Activated T-cell treated with anti-CD3 and anti-CD28 coated beads, Interleukin-2, amount 50 U/mL, for 24 hours (primary cell): Measurements from ENCODE around the gene MALRD1.

Experiments used
- DNase-seq: peaks from one replicate; pipeline ENCODE4 v3.0.0-alpha.2; 2020
- H3K27ac Mint-ChIP-seq: 2 replicates; pipeline ENCODE4 v1.8.0; 2020; ENCODE audit warnings: mild to moderate bottlenecking, mixed read lengths
- H3K27me3 Mint-ChIP-seq: 2 replicates; pipeline ENCODE4 v1.8.0; 2020; ENCODE audit warnings: mixed read lengths
- H3K36me3 Mint-ChIP-seq: 2 replicates; pipeline ENCODE4 v1.8.0; 2020; ENCODE audit warnings: low read depth, mixed read lengths
- H3K4me1 Mint-ChIP-seq: 2 replicates; pipeline ENCODE4 v1.8.0; 2020; ENCODE audit warnings: low read depth, mixed read lengths
- H3K4me3 Mint-ChIP-seq: 2 replicates; pipeline ENCODE4 v1.8.0; 2020; ENCODE audit warnings: mild to moderate bottlenecking, moderate library complexity, mixed read lengths
- H3K9me3 Mint-ChIP-seq: 2 replicates; pipeline ENCODE4 v1.8.0; 2020; ENCODE audit warnings: mixed read lengths

Gene MALRD1

DNA sequence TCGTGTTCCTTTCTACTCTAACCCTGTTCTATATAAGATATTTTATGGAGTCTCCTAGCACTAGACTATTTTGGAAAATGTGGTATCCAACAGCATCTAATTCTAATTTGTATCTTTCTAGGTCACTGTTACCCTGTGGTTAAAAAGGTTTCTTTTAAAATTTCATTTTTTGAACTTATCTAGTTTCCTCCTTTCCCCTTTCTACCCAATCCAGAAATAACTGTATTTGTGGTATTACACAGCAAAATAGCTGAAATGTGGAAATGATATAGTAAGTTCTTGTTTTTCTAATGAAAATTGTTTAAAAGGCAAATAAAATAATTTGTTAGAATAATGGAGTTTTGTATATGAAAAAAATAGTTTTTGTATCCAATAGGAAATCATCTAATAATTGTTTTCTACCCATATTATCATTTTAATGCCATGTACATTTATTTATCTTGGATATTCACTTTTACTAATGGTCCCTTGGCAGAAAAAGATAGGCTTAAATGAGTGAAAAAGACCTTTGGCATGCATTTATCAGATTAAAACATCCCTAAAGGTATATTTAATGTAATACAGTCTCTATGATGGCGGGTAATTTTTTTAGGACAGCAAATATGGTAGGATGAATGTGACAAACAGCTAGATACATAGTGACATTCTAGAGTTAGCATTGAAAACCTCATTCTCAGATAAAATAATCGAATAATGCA is 592.1 kb downstream of the MALRD1 start:
- H3K36me3 Mint-ChIP-seq: no peaks in the 10 kb centered on the region
- H3K4me3 Mint-ChIP-seq: no peak overlapping the region
- H3K27me3 Mint-ChIP-seq: no peaks in the 10 kb centered on the region
- peaks cover 8% of the 10 kb centered on the region for H3K4me1 Mint-ChIP-seq
- H3K27ac Mint-ChIP-seq: no peak overlapping the region
- H3K9me3 Mint-ChIP-seq: peaks cover 1% of the 10 kb centered on the region
- DNase-seq: no peak

DNA sequence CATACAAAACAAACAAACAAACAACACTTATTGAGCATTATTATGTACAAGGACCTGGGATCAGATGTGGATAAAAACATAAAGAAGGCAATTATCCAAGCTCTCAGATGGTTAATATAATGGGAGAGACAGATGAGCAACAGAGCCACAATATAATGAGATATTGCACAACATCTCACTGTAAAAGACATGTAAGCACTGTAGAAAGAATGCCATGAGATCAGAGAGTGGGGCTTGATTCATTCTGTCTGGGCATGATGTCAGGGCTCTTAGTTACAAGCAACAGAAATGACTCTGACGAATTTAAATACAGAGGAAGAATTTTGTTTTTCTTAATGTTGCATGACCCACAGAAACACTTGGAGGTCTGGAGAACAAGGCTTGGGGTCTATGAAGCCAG is 602.9 kb downstream of the MALRD1 start:
- Mint-ChIP-seq H3K27me3 (no peaks in the 10 kb centered on the region), H3K9me3 (peaks cover 7% of the 10 kb centered on the region), H3K4me1 (no peaks in the 10 kb centered on the region), H3K36me3 (no peaks in the 10 kb centered on the region), H3K4me3 (no peak overlapping the region), H3K27ac (no peak overlapping the region)
- DNase-seq: no peak

DNA sequence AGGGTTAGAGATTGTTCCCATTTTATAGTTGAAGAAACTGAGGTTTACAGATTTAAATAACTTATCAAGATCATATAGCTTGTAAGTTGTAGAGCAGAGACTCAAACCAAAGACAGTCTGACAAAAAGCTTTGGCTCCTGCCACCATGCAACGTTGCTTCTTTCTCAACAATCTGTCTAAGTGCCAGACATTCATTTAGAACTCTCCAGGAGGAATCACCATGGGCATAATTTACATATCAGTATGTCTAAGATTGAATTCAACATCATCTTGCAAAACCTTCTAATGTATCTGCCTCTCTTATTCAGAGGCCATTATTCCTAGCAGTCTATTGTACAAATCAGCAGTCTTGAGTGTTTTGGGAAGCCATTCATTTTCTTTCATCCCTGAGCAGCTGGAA is 604.1 kb downstream of the MALRD1 start:
- Mint-ChIP-seq H3K27ac (no peak overlapping the region), H3K27me3 (no peaks in the 10 kb centered on the region), H3K9me3 (peaks cover 5% of the 10 kb centered on the region), H3K36me3 (no peaks in the 10 kb centered on the region), H3K4me3 (no peak overlapping the region), H3K4me1 (no peaks in the 10 kb centered on the region)
- no peak for DNase-seq

DNA sequence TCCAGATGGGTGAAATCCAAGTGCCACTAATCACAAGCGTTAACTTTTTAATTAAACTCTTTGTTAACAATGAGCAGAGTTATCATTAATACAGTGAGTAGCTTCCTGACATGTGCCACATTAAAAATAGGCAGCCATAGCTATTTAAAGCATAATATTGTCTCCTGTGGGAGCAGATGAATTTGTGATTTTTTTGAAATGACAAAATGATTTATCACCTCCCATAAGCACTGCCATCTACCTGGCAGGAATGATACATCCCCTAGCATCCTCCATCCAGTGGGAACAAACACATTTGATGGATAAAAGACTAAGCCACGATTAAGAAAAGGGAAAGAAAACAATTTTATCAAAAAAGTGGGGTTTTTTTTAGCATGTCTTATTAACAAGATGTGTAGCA is 605.3 kb downstream of the MALRD1 start:
- Mint-ChIP-seq H3K36me3 (no peaks in the 10 kb centered on the region), H3K4me3 (no peak overlapping the region), H3K9me3 (peaks cover 2% of the 10 kb centered on the region), H3K27me3 (no peaks in the 10 kb centered on the region), H3K4me1 (no peaks in the 10 kb centered on the region), H3K27ac (no peak overlapping the region)
- DNase-seq: no peak

DNA sequence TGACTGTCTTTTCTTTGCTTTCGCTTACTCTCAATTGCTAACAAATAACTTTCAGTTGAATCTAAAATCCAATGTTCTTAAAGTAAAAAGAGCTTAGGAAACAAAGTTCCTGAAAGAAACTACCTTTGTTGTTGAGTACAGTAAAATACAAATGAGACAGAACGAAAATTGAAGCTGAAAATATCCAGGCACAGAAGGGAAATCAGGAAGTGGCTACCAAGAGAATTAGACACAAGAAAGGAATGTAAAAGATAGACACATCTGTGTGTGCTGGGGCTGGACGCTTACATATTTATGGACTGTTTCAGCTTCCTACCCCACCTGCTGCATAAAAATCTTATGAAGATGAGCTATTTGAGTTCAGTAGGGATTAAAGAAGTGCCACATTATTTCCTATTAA is 606.0 kb downstream of the MALRD1 start:
- DNase-seq: no peak
- no peaks in the 10 kb centered on the region for H3K27me3 Mint-ChIP-seq

DNA sequence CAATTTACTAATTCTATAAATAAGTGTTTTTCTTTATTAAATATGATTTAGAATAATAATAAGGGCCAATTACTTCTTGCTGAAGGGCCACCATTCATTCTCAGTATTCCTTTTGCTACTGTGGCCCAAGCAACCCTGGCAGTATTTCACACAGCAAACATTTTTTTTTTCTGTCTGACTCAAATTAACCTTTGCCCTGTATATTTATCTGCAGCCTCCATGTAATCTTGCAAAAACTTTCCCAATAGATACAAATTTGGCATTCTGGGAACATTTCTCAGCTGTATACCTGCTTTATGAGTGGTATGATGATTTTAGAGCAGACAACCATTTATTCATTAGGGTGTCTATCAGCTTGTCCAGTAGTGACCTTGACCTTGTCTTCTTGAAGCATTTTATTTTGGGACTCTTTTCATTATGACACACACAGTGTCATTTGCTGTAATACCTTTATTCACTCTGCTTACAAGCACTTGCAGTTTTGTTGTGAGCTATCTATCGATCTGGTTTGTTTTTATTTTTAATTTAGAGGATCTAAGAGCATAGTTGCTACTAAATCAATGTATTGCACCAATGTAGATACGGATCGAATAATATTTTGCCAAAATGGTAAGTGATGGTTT is 607.9 kb downstream of the MALRD1 start:
- H3K27ac Mint-ChIP-seq: no peak overlapping the region
- H3K4me3 Mint-ChIP-seq: no peak overlapping the region
- H3K9me3 Mint-ChIP-seq: no peaks in the 10 kb centered on the region
- H3K27me3 Mint-ChIP-seq: no peaks in the 10 kb centered on the region
- no peaks in the 10 kb centered on the region for H3K36me3 Mint-ChIP-seq
- H3K4me1 Mint-ChIP-seq: no peaks in the 10 kb centered on the region
- DNase-seq: no peak

More for the DNA sequence above, 606.0 kb downstream of the MALRD1 start:
- no peak overlapping the region for H3K27ac Mint-ChIP-seq
- no peaks in the 10 kb centered on the region for H3K36me3 Mint-ChIP-seq
- no peak overlapping the region for H3K4me3 Mint-ChIP-seq
- no peaks in the 10 kb centered on the region for H3K9me3 Mint-ChIP-seq
- no peaks in the 10 kb centered on the region for H3K4me1 Mint-ChIP-seq

DNA sequence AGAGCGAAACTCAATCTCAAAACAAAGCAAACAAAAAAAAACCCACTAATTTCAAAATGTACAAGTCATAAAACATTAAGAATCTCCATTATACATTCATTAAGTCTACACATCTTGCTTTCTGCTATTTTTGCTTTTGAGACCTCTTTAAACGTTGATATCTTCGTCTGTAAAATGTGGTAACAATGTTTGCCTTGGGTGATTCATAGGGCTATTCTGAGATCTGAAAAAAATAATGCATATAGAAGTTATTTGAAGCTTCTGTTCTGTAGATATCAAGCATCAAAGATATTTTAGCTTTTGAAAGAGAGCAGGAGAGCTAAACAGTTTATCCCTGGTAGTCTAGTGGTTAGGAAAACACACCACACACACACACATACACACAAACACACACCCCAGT is 609.5 kb downstream of the MALRD1 start:
- no peak for DNase-seq
- H3K4me1 Mint-ChIP-seq: no peaks in the 10 kb centered on the region
- no peak overlapping the region for H3K27ac Mint-ChIP-seq
- no peak overlapping the region for H3K4me3 Mint-ChIP-seq
- no peaks in the 10 kb centered on the region for H3K9me3 Mint-ChIP-seq
- no peaks in the 10 kb centered on the region for H3K36me3 Mint-ChIP-seq
- no peaks in the 10 kb centered on the region for H3K27me3 Mint-ChIP-seq

DNA sequence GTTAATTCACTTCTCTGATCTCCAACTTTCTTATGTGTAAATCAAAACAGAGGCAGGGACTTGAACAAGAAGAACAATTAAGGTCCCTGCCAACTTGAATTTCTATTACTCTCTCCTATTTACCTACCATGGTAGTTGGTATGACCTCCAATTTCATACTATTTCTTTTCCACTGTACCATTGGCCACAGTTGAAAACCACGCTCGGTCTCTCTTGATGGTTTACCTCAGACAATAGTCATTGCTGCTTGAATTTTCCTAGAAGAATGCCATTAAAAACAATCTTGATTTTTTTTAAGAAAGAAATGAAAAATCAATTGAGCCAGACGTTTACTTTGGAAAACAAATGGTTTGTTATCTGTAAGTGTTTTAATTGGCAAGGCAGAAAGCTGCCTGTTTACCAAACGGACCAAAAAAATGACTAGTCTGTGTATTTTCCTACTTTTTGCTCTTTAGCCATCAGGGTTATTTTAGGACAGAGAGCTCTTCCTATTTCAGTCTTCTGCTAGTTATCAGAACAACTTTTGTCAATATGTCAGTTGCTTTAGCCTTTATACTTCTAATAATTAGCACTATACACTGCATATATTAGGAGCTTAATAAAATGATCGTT is 610.1 kb downstream of the MALRD1 start:
- no peak for DNase-seq

DNA sequence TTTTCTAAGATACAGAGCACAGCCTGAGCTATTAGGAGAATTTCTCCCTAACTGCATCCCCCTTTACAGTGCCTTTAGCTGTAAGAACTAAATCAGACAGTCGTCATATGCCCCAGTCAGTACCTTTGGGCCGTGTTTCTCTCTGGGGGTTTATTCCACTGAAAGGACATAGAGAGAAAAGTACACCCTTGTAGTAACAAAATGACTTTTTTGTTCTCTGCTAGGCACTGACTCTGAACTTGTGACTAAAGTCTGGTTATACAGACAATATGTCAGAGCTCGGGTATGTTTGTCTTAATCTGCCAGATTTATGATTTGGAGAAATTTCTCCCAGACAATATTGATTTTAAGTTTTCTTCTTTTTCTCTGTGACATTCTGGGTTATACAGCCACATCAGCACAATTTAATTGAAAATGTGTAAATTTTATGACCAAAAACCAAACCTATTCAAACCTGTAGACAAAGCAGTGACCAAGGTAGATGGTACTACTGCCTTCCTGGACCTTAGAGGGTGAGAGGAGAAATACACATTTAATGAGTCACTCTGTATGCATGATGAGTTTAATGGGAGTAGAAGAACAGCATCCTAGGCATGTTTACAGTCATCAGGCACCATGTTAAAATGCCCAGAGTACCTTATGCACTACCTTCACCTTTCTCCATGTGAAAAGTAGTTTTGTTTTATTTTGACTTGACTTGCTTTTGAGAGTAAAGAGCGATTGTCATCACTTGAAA is 611.5 kb downstream of the MALRD1 start:
- Mint-ChIP-seq H3K9me3 (no peaks in the 10 kb centered on the region), H3K27me3 (no peaks in the 10 kb centered on the region), H3K4me3 (no peak overlapping the region), H3K27ac (no peak overlapping the region), H3K36me3 (no peaks in the 10 kb centered on the region), H3K4me1 (no peaks in the 10 kb centered on the region)
- DNase-seq: no peak

More for the DNA sequence above, 610.1 kb downstream of the MALRD1 start:
- Mint-ChIP-seq H3K27me3 (no peaks in the 10 kb centered on the region), H3K9me3 (no peaks in the 10 kb centered on the region), H3K27ac (no peak overlapping the region), H3K36me3 (no peaks in the 10 kb centered on the region), H3K4me1 (no peaks in the 10 kb centered on the region), H3K4me3 (no peak overlapping the region)

DNA sequence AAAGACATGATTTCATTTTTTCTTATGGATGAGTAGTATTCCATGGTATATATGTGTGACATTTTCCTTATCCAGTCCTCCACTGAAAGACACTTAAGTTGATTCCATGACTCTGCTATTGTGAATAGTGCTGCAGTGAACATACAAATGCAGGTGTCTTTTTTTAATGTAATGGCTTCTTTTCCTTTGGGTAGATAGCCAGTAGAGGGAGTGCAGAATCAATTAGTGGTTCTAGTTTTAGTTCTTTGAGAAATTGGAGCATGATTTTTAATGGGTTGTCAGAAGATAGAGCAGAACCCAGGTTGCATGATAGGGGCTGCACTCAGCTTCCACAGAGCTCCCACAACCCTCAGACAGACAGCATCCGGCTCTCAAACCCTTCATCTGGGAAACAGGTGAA is 614.7 kb downstream of the MALRD1 start:
- H3K9me3 Mint-ChIP-seq: no peaks in the 10 kb centered on the region
- no peak overlapping the region for H3K27ac Mint-ChIP-seq
- H3K4me1 Mint-ChIP-seq: no peaks in the 10 kb centered on the region
- no peak for DNase-seq
- no peaks in the 10 kb centered on the region for H3K36me3 Mint-ChIP-seq
- H3K4me3 Mint-ChIP-seq: no peak overlapping the region
- H3K27me3 Mint-ChIP-seq: no peaks in the 10 kb centered on the region

DNA sequence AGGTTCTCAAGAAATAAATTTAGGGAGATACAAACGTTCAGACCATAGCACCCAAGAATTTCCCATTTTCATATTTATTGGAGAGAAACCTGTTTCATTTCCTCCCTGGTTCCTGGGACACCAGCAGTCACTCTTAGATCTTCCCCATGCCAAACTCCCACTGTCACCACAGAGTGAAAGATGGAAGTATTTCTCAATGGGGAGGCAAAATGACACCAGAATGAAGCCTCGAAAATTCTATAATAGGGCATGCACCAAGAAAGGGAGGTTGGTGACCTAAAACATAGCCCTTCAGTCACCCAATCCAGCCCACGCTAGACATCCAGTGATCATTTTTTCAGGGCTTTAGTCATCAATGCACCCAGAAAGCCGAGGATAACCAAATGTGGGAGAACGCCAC is 619.5 kb downstream of the MALRD1 start:
- Mint-ChIP-seq H3K27me3 (no peaks in the 10 kb centered on the region), H3K9me3 (peaks cover 4% of the 10 kb centered on the region), H3K4me3 (no peak overlapping the region), H3K27ac (no peak overlapping the region), H3K36me3 (no peaks in the 10 kb centered on the region), H3K4me1 (no peaks in the 10 kb centered on the region)
- DNase-seq: no peak

DNA sequence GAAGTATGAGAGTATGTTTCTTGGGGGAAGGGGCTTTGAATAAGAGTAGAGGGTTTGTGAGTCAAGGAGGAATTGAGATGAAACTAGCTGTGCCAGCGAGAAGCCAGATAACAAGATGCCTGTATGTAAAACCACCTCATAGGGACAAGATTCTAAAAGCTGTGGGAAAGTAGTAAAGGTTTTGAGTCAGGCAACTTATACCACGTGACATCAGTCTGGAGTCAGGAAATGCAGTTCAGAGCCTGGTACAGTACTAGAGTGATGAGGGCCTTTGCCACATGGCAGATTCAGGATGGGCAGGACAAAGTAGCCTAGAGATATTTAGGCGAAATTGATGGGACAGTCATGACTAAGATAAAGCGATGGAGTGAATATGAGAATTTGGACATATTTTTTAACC is 627.5 kb downstream of the MALRD1 start:
- H3K27me3 Mint-ChIP-seq: no peaks in the 10 kb centered on the region
- no peaks in the 10 kb centered on the region for H3K9me3 Mint-ChIP-seq
- no peak overlapping the region for H3K4me3 Mint-ChIP-seq
- H3K36me3 Mint-ChIP-seq: no peaks in the 10 kb centered on the region
- no peak for DNase-seq
- H3K27ac Mint-ChIP-seq: no peak overlapping the region
- no peaks in the 10 kb centered on the region for H3K4me1 Mint-ChIP-seq

DNA sequence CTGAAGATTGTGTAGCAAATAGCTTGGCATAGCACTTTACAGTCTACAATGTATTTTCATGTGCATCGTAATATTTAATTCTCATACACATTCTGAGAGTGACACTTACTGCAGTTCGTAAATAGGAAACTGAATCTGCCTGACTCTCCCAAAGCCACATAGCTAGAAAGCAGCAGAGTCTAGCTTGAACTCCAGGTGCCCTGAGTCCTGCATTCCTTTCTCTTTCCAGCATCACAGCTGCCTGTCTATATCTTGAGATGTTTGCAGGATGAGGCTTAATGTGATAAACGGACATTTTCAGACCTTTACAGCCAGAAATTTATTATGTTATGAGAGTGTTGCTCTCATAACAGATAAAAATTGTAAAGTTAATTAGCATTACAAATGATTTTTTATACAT is 634.8 kb downstream of the MALRD1 start:
- Mint-ChIP-seq H3K27ac (no peak overlapping the region), H3K36me3 (no peaks in the 10 kb centered on the region), H3K9me3 (no peaks in the 10 kb centered on the region), H3K4me3 (no peak overlapping the region), H3K4me1 (no peaks in the 10 kb centered on the region), H3K27me3 (no peaks in the 10 kb centered on the region)
- no peak for DNase-seq

DNA sequence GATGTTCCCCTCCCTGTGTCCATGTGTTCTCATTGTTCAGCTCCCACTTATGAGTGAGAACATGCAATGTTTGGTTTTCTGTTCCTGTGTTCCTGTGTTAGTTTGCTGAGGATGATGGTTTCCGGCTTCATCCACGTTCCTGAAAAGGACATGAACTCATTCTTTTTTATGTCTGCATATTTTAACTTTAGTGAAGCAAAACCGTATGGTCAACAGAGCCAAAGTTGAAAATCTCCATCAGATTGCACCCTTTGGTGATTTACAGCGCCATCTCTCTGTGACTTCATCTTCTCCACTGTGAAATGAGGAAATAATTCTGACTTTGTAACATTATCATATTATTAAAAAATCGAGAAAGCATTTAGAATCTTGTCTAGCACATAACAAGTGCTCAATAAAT is 635.4 kb downstream of the MALRD1 start:
- Mint-ChIP-seq H3K27me3 (no peaks in the 10 kb centered on the region), H3K27ac (no peak overlapping the region), H3K4me3 (no peak overlapping the region), H3K4me1 (no peaks in the 10 kb centered on the region), H3K9me3 (no peaks in the 10 kb centered on the region), H3K36me3 (no peaks in the 10 kb centered on the region)
- no peak for DNase-seq

DNA sequence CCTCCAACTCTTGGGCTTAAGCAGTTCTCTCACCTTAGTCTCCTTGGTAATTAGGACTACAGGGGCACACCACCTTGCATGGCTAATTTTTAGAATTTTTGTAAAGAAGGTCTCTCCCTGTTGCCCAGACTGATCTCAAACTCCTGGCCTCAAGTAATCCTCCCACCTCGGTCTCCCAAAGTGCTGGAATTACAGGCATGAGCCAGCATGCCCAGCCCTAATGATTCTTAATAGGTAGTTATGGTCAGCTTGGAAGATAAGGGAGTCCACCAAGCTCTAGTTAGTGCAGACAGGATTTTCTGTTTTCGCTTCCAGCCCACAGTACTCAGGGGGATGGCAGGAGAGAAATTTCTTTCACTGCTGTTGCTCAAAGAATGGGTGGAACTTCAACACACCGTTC is 639.7 kb downstream of the MALRD1 start:
- no peak for DNase-seq
- Mint-ChIP-seq H3K4me1 (no peaks in the 10 kb centered on the region), H3K27me3 (no peaks in the 10 kb centered on the region), H3K36me3 (no peaks in the 10 kb centered on the region), H3K4me3 (no peak overlapping the region), H3K27ac (no peak overlapping the region), H3K9me3 (peaks cover 6% of the 10 kb centered on the region)
